Liver (tissue), 9 donors: ENCODE data around the gene ZNF680. TPM values are rescaled to one million over a fixed set of nuclear protein-coding genes. Genes with fewer than 3 reads are reported as not detected.

Experiments used
- DNase-seq: peaks from one replicate; pipeline ENCODE4 v3.0.0-alpha.2; 2017; ENCODE audit warnings: low spot score
- H3K27ac ChIP-seq, 2 donors: one replicate each; pipeline ENCODE4 v1.7.0; 2013; ENCODE audit warnings: inconsistent platforms in 2 of 2, low read length in 2 of 2, control low read depth in 1 of 2, low read depth in 1 of 2, mild to moderate bottlenecking in 1 of 2
- H3K27me3 ChIP-seq, 4 donors: one replicate each; pipeline versions ENCODE4 v1.6.1 to v1.7.0; 2013; ENCODE audit warnings: low read length in 3 of 4, inconsistent platforms in 1 of 4, mild to moderate bottlenecking in 1 of 4, moderate library complexity in 1 of 4; ENCODE audit not compliant: control insufficient read depth in 4 of 4, insufficient read depth in 4 of 4
- H3K36me3 ChIP-seq, 4 donors: one replicate each; pipeline versions ENCODE4 v1.6.1 to v1.7.0; 2013; ENCODE audit warnings: low read length in 3 of 4, mild to moderate bottlenecking in 3 of 4, low read depth in 1 of 4, moderate library complexity in 1 of 4; ENCODE audit not compliant: control insufficient read depth in 4 of 4, insufficient read depth in 3 of 4
- H3K4me1 ChIP-seq, 4 donors: one replicate each; pipeline versions ENCODE4 v1.6.1 to v1.7.0; 2013; ENCODE audit warnings: low read length in 3 of 4, mild to moderate bottlenecking in 3 of 4, moderate library complexity in 1 of 4; ENCODE audit not compliant: control insufficient read depth in 4 of 4, insufficient read depth in 4 of 4
- H3K4me3 ChIP-seq, 3 donors: one replicate each; pipeline versions ENCODE4 v1.6.1 to v1.7.0; 2013; ENCODE audit warnings: low read length in 3 of 3, control low read depth in 1 of 3, low read depth in 1 of 3, mild to moderate bottlenecking in 1 of 3
- H3K9ac ChIP-seq, 2 donors: one replicate each; pipeline ENCODE4 v1.7.0; 2013; ENCODE audit warnings: low read length in 2 of 2, mild to moderate bottlenecking in 2 of 2, moderate library complexity in 2 of 2, control low read depth in 1 of 2, low read depth in 1 of 2
- H3K9me3 ChIP-seq, 4 donors: one replicate each; pipeline versions ENCODE4 v1.6.1 to v1.7.0; 2013; ENCODE audit warnings: low read length in 3 of 4; ENCODE audit not compliant: control insufficient read depth in 4 of 4
- EGR1 ChIP-seq, 2 donors: IDR thresholded peaks; 2 replicates each; pipeline ENCODE4 v1.6.1; 2016 to 2018; ENCODE audit warnings: antibody characterized with exemption in 2 of 2, low read depth in 2 of 2
- FOXA1 ChIP-seq: IDR thresholded peaks from 2 replicates; pipeline ENCODE4 v1.6.1; 2016; ENCODE audit warnings: antibody characterized with exemption
- FOXA2 ChIP-seq: IDR thresholded peaks from 2 replicates; pipeline ENCODE4 v1.6.1; 2016; ENCODE audit warnings: antibody characterized with exemption
- GABPA ChIP-seq, 2 donors: IDR thresholded peaks in 1 of 2; conservative IDR thresholded peaks in 1 of 2; 2 replicates each; pipeline ENCODE4 v1.6.1; 2016; ENCODE audit warnings: antibody characterized with exemption in 2 of 2, mild to moderate bottlenecking in 1 of 2, moderate library complexity in 1 of 2
- HNF4A ChIP-seq, 2 donors: conservative IDR thresholded peaks; 2 replicates each; pipeline ENCODE4 v1.6.1; 2016; ENCODE audit warnings: antibody characterized with exemption in 2 of 2, mild to moderate bottlenecking in 2 of 2
- HNF4G ChIP-seq: IDR thresholded peaks from 2 replicates; pipeline ENCODE4 v1.6.1; 2016; ENCODE audit warnings: antibody characterized with exemption
- JUND ChIP-seq, 2 donors: IDR thresholded peaks; 2 replicates each; pipeline ENCODE4 v1.6.1; 2016; ENCODE audit warnings: antibody characterized with exemption in 2 of 2
- NR2F2 ChIP-seq: IDR thresholded peaks from 2 replicates; pipeline ENCODE4 v1.6.1; 2016; ENCODE audit warnings: antibody characterized with exemption
- RAD21 ChIP-seq, 2 donors: IDR thresholded peaks; 2 replicates each; pipeline ENCODE4 v1.6.1; 2016; ENCODE audit warnings: antibody characterized with exemption in 2 of 2, mild to moderate bottlenecking in 2 of 2
- RXRA ChIP-seq, 2 donors: IDR thresholded peaks; 2 replicates each; pipeline ENCODE4 v1.6.1; 2017 to 2018; ENCODE audit warnings: antibody characterized with exemption in 2 of 2, mild to moderate bottlenecking in 1 of 2
- SP1 ChIP-seq: IDR thresholded peaks from 2 replicates; pipeline ENCODE4 v1.6.1; 2018; ENCODE audit warnings: antibody characterized with exemption, mild to moderate bottlenecking
- YY1 ChIP-seq: IDR thresholded peaks from 2 replicates; pipeline ENCODE4 v1.6.1; 2016; ENCODE audit warnings: antibody characterized with exemption, mild to moderate bottlenecking
- WGBS: extraction: QIAGEN DNeasy Blood & Tissue Kit; methylation state at CpG from one replicate; pipeline ENCODE4 v1.1.7; 2013; 5-methylcytosine and 5-hydroxymethylcytosine counted together
- polyA plus RNA-seq, 2 donors: library from polyadenylated mRNA; stranded (reverse) in 1 of 2; unstranded in 1 of 2; fragments of 200-250 nt in 1 of 2; fragments of >200 nt in 1 of 2; fragmentation: Nextera tagmentation in 1 of 2; extraction: Ambion mirVana in 1 of 2; gene quantifications; one replicate each; pipeline versions ENCODE4 v1.2.1 to v1.2.3, GENCODE V29; 2013 to 2015
- total RNA-seq, 2 donors: library from RNA; depleted of rRNA; stranded (reverse); fragments of >200 nt; gene quantifications; one replicate each; pipeline ENCODE4 v1.2.3, GENCODE V29; 2014
- TF ChIP-seq, protein P1 (sequence below): fragments of 150-350 bp; IDR thresholded peaks from 2 replicates; pipeline ENCODE4 v1.5.1; 2017; ENCODE audit warnings: improper control_type of control experiment, low read depth, low read length; ENCODE audit not compliant: missing input control
- TF ChIP-seq, protein P2 (sequence below): IDR thresholded peaks from 2 replicates; pipeline ENCODE4 v1.6.1; 2016; ENCODE audit warnings: antibody characterized with exemption
- TF ChIP-seq, protein P3 (sequence below): IDR thresholded peaks from 2 replicates; pipeline ENCODE4 v1.6.1; 2016; ENCODE audit warnings: antibody characterized with exemption
- TF ChIP-seq, protein P4 (sequence below): IDR thresholded peaks from 2 replicates; pipeline ENCODE4 v1.6.1; 2016; ENCODE audit warnings: antibody characterized with exemption
- TF ChIP-seq, protein P5 (sequence below): IDR thresholded peaks from 2 replicates; pipeline ENCODE4 v1.6.1; 2016; ENCODE audit warnings: antibody characterized with exemption, mild to moderate bottlenecking
- donor health status: healthy.
- donor health status: healthy.
- donor health status: healthy.
- donor health status: healthy.
- donor health status: healthy.

Gene ZNF680
- total and polyA plus RNA-seq, 4 donors = 3.8 to 20.8 (median 5.5) TPM

DNA sequence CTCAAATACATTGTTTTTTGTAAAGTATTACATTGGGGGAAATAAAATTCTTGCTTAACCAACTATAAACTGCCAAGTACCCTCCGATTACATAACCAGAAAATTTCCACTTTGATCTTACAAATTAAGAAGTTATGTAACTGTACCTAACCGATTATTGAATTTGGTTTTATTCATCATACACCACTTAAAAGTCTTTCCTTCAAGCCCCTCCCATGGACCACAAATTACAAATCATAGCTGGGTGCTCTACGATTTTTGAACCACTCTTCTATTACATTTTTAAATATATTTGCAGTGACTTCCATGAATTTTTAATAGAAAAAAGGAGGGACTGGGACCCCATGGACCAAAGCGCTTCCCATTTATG lies 630 bp downstream of the ZNF680 start (continued):
- TF ChIP-seq, protein P1, sequence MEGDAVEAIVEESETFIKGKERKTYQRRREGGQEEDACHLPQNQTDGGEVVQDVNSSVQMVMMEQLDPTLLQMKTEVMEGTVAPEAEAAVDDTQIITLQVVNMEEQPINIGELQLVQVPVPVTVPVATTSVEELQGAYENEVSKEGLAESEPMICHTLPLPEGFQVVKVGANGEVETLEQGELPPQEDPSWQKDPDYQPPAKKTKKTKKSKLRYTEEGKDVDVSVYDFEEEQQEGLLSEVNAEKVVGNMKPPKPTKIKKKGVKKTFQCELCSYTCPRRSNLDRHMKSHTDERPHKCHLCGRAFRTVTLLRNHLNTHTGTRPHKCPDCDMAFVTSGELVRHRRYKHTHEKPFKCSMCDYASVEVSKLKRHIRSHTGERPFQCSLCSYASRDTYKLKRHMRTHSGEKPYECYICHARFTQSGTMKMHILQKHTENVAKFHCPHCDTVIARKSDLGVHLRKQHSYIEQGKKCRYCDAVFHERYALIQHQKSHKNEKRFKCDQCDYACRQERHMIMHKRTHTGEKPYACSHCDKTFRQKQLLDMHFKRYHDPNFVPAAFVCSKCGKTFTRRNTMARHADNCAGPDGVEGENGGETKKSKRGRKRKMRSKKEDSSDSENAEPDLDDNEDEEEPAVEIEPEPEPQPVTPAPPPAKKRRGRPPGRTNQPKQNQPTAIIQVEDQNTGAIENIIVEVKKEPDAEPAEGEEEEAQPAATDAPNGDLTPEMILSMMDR = no peak
- TF ChIP-seq HNF4G (no peak), HNF4A (conservative IDR thresholded peaks at IDR 0.05) (no peak), SP1 (no peak), GABPA (IDR thresholded peaks at IDR 0.05 in 1 of 2, conservative IDR thresholded peaks at IDR 0.05 in 1 of 2) (no peak), NR2F2 (no peak), RXRA (IDR thresholded peaks at IDR 0.05) (no peak)
- TF ChIP-seq, protein P2, sequence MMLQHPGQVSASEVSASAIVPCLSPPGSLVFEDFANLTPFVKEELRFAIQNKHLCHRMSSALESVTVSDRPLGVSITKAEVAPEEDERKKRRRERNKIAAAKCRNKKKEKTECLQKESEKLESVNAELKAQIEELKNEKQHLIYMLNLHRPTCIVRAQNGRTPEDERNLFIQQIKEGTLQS = no peak
- TF ChIP-seq, protein P3, sequence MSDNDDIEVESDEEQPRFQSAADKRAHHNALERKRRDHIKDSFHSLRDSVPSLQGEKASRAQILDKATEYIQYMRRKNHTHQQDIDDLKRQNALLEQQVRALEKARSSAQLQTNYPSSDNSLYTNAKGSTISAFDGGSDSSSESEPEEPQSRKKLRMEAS = no peak

DNA sequence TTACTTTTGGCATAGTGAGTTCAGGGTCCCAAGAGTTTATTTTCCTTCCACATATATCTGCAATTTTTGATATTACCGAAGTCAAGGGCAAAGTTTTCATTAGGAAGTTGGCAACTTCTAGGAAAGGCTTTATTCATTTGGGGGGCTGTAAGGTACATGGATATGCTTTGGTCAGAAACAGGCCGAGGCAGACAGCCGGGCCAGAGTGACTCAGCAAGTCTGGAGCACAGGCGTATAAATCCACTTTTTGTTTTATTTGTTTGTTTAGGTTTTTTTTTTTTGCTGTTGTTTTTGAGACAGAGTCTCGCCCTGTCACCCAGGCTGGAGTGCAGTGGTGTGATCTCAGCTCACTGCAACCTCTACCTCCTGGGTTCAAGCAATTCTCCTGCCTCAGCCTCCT lies 3.7 kb downstream of the ZNF680 start:
- H3K4me1 ChIP-seq = peaks cover 0 to 16% (median 8%) of the 10 kb centered on the region in 4 donors
- H3K27ac ChIP-seq = peak overlapping the region; percentile 5 to 40
- no peaks in the 10 kb centered on the region for H3K27me3 ChIP-seq
- no peaks in the 10 kb centered on the region for H3K9me3 ChIP-seq
- no peak for DNase-seq
- peaks cover 0 to 2% (median 0%) of the 10 kb centered on the region in 4 donors for H3K36me3 ChIP-seq
- H3K9ac ChIP-seq = peak overlapping the region in 1 of 2 donors; percentile 38
- WGBS = 40% methylated on average over 5 of the region's 5 CpGs
- H3K4me3 ChIP-seq = no peak overlapping the region
- no peak for TF ChIP-seq JUND (IDR thresholded peaks at IDR 0.05)

DNA sequence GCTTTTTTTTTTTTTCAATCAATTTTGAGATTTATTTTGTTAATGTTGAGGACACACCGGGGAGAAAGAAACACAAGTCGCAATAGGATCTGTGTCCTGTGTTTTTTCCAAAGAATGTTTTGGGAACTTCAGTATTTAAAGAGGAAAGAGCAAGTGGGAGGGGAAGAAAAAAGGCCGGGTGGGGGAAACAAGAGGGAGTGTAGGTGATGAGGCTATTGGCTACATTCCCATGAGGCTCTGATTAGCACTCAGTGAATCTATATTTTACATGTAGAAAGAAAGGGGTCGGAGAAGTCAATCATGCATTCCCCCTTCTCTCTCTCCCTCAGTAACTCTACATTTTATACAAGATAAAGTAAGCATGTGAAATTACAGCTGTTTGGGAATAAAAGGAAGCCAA lies 4.1 kb downstream of the ZNF680 start:
- TF ChIP-seq RAD21 (IDR thresholded peaks at IDR 0.05) (no peak), HNF4G (no peak), NR2F2 (no peak), JUND (IDR thresholded peaks at IDR 0.05) (no peak), FOXA1 (no peak), HNF4A (conservative IDR thresholded peaks at IDR 0.05) (no peak), SP1 (no peak), GABPA (IDR thresholded peaks at IDR 0.05 in 1 of 2, conservative IDR thresholded peaks at IDR 0.05 in 1 of 2) (no peak), FOXA2 (no peak), YY1 (no peak), EGR1 (IDR thresholded peaks at IDR 0.05; ENCODE audit: low read depth in 2 of 2) (no peak)
- TF ChIP-seq, protein P4, sequence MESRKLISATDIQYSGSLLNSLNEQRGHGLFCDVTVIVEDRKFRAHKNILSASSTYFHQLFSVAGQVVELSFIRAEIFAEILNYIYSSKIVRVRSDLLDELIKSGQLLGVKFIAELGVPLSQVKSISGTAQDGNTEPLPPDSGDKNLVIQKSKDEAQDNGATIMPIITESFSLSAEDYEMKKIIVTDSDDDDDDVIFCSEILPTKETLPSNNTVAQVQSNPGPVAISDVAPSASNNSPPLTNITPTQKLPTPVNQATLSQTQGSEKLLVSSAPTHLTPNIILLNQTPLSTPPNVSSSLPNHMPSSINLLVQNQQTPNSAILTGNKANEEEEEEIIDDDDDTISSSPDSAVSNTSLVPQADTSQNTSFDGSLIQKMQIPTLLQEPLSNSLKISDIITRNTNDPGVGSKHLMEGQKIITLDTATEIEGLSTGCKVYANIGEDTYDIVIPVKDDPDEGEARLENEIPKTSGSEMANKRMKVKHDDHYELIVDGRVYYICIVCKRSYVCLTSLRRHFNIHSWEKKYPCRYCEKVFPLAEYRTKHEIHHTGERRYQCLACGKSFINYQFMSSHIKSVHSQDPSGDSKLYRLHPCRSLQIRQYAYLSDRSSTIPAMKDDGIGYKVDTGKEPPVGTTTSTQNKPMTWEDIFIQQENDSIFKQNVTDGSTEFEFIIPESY = no peak
- TF ChIP-seq, protein P5, sequence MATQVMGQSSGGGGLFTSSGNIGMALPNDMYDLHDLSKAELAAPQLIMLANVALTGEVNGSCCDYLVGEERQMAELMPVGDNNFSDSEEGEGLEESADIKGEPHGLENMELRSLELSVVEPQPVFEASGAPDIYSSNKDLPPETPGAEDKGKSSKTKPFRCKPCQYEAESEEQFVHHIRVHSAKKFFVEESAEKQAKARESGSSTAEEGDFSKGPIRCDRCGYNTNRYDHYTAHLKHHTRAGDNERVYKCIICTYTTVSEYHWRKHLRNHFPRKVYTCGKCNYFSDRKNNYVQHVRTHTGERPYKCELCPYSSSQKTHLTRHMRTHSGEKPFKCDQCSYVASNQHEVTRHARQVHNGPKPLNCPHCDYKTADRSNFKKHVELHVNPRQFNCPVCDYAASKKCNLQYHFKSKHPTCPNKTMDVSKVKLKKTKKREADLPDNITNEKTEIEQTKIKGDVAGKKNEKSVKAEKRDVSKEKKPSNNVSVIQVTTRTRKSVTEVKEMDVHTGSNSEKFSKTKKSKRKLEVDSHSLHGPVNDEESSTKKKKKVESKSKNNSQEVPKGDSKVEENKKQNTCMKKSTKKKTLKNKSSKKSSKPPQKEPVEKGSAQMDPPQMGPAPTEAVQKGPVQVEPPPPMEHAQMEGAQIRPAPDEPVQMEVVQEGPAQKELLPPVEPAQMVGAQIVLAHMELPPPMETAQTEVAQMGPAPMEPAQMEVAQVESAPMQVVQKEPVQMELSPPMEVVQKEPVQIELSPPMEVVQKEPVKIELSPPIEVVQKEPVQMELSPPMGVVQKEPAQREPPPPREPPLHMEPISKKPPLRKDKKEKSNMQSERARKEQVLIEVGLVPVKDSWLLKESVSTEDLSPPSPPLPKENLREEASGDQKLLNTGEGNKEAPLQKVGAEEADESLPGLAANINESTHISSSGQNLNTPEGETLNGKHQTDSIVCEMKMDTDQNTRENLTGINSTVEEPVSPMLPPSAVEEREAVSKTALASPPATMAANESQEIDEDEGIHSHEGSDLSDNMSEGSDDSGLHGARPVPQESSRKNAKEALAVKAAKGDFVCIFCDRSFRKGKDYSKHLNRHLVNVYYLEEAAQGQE = no peak
- TF ChIP-seq, protein P2 = no peak
- TF ChIP-seq, protein P3 = no peak
- TF ChIP-seq, protein P1 = no peak
- Histone ChIP-seq H3K9ac (peak overlapping the region in 1 of 2 donors; percentile 38), H3K27ac (peak overlapping the region; percentile 5 to 40), H3K27me3 (no peaks in the 10 kb centered on the region), H3K9me3 (no peaks in the 10 kb centered on the region), H3K4me1 (peaks cover 0 to 16% (median 8%) of the 10 kb centered on the region in 4 donors), H3K36me3 (peaks cover 0 to 2% (median 0%) of the 10 kb centered on the region in 4 donors), H3K4me3 (no peak overlapping the region)
- DNase-seq = no peak
- WGBS = 71% methylated on average over 4 of the region's 4 CpGs
